CD8-positive, alpha-beta memory T cell (primary cell): ENCODE measurements around the gene COL9A2. TPM values are rescaled to one million over a fixed set of nuclear protein-coding genes. Genes with fewer than 3 reads are reported as not detected.

ENCODE experiments used
- CTCF ChIA-PET: fragments of 350-600 bp; sonication (Branson Sonifier 250); formaldehyde crosslinking; loops from one replicate; lab custom pipeline; 2021; ENCODE audit warnings: antibody characterized with exemption; lab: Charles Lee
- POLR2A ChIA-PET: fragments of 350-600 bp; sonication (Branson Sonifier 250); formaldehyde crosslinking; loops from one replicate; lab custom pipeline; 2021; ENCODE audit warnings: antibody characterized with exemption; lab: Charles Lee
- DNase-seq, 5 donors: peaks; one replicate each; pipeline versions ENCODE4 v3.0.0 to v3.0.0-alpha.2; 2020 to 2022; ENCODE audit warnings: mixed read lengths in 1 of 5
- H3K27ac ChIP-seq: one replicate; pipeline ENCODE4 v1.7.0; 2013; ENCODE audit warnings: low read depth, mild to moderate bottlenecking, low read length, moderate library complexity
- H3K27me3 ChIP-seq: 2 replicates; pipeline ENCODE4 v1.7.0; 2013; ENCODE audit warnings: low read length, mild to moderate bottlenecking; ENCODE audit not compliant: insufficient read depth, poor library complexity, severe bottlenecking
- H3K36me3 ChIP-seq: 2 replicates; pipeline ENCODE4 v1.7.0; 2013; ENCODE audit warnings: mild to moderate bottlenecking, low read length, moderate library complexity; ENCODE audit not compliant: insufficient read depth
- H3K4me1 ChIP-seq: 2 replicates; pipeline ENCODE4 v1.7.0; 2013; ENCODE audit warnings: mild to moderate bottlenecking, low read length, moderate library complexity; ENCODE audit not compliant: insufficient read depth
- H3K4me3 ChIP-seq: 2 replicates; pipeline ENCODE4 v1.7.0; 2013; ENCODE audit warnings: mild to moderate bottlenecking, low read length
- H3K9me3 ChIP-seq: 2 replicates; pipeline ENCODE4 v1.7.0; 2013; ENCODE audit warnings: mild to moderate bottlenecking, low read length
- H3K27ac Mint-ChIP-seq, 8 donors: one replicate each; pipeline ENCODE4 v1.8.0; 2020 to 2021; ENCODE audit warnings: mixed read lengths in 8 of 8, mild to moderate bottlenecking in 6 of 8, inconsistent platforms in 3 of 8, moderate library complexity in 3 of 8
- H3K27me3 Mint-ChIP-seq, 2 donors: one replicate each; pipeline ENCODE4 v1.8.0; 2020 to 2021; ENCODE audit warnings: mixed read lengths in 2 of 2, mild to moderate bottlenecking in 1 of 2, moderate library complexity in 1 of 2
- H3K36me3 Mint-ChIP-seq, 3 donors: one replicate each; pipeline ENCODE4 v1.8.0; 2020 to 2021; ENCODE audit warnings: mixed read lengths in 3 of 3, inconsistent platforms in 1 of 3, mild to moderate bottlenecking in 1 of 3
- H3K4me1 Mint-ChIP-seq, 3 donors: one replicate each; pipeline ENCODE4 v1.8.0; 2020 to 2021; ENCODE audit warnings: mixed read lengths in 3 of 3, inconsistent platforms in 1 of 3, mild to moderate bottlenecking in 1 of 3
- H3K4me3 Mint-ChIP-seq, 7 donors: one replicate each; pipeline ENCODE4 v1.8.0; 2020 to 2021; ENCODE audit warnings: mixed read lengths in 7 of 7, mild to moderate bottlenecking in 6 of 7, moderate library complexity in 4 of 7, inconsistent platforms in 2 of 7
- H3K9me3 Mint-ChIP-seq, 5 donors: one replicate each; pipeline ENCODE4 v1.8.0; 2020 to 2022; ENCODE audit warnings: mixed read lengths in 5 of 5, mild to moderate bottlenecking in 3 of 5, moderate library complexity in 2 of 5, inconsistent platforms in 1 of 5
- polyA plus RNA-seq: library from polyadenylated mRNA; unstranded; fragments of 300-500 nt; fragmentation: Illumina TruSeq; gene quantifications from one replicate; pipeline ENCODE4 v1.2.3, GENCODE V29; 2021
- total RNA-seq, 2 experiments: library from RNA; stranded (reverse); gene quantifications; one replicate each; pipeline ENCODE4 v1.2.3, GENCODE V29; 2021

Gene COL9A2
- total and polyA plus RNA-seq, 3 experiments from 2014 or later, result 0.68 to 5.5 (median 4.4) TPM

DNA sequence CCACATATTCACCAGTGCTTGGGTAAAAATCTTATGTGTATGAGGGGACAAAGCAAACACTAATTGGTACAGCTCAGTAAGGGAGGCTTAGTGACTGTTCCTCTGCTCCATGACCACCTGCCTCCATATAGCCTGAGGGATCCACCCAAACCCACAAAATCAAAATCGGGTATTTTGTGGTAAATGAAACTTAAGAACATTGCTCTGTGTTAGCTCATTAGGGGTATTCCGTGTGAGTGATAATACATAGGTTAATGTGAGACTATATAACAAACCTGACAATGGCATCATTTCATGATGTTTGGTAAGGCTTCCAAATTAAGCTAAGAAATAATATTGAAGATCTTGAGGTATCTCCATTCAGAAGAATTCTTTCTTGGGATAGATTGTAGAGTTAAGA is 25.8 kb downstream of the COL9A2 start:
- Histone ChIP-seq H3K4me3 (no peak overlapping the region), H3K27me3 (no peaks in the 10 kb centered on the region), H3K36me3 (peaks cover 34% of the 10 kb centered on the region), H3K27ac (no peak overlapping the region), H3K4me1 (no peaks in the 10 kb centered on the region), H3K9me3 (no peaks in the 10 kb centered on the region)
- H3K4me3 Mint-ChIP-seq, result no peak overlapping the region
- H3K27ac Mint-ChIP-seq, result peak overlapping the region in 4 of 8 donors; percentile 14 to 40 (median 20)
- CTCF ChIA-PET, result interaction anchor here (1.1 to 1.4 kb wide), 3 partner anchors 10 to 138 kb away, joined by 3 to 5 read pairs (median 4); partner anchors contain the start of gene COL9A2
- H3K36me3 Mint-ChIP-seq, result peaks cover 4 to 59% (median 22%) of the 10 kb centered on the region in 3 donors
- DNase-seq, result no peak
- no peaks in the 10 kb centered on the region for H3K27me3 Mint-ChIP-seq
- POLR2A ChIA-PET, result no interaction called here
- H3K4me1 Mint-ChIP-seq, result peaks cover 0 to 4% (median 3%) of the 10 kb centered on the region in 3 donors
- H3K9me3 Mint-ChIP-seq, result no peaks in the 10 kb centered on the region

DNA sequence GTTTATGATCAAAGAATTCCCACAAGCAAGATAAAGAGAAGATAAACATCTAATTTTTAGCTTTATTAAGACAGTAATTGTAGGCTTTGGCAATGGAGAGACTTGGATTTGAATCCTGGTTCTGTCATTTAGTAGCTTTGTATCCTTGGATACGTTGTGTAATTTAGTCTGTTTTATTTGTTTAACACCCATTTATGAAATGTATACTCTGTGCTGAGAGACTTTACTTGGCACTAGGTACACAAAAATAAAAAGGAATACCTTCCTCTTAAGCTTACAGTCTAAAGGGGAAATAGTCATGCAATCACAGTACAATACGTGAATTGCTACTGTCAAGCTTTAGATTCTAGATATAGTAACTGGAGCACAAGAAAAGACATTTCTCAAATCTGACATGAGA is 35.2 kb downstream of the COL9A2 start:
- peaks cover 0 to 5% (median 0%) of the 10 kb centered on the region in 3 donors for H3K4me1 Mint-ChIP-seq
- DNase-seq, result no peak
- POLR2A ChIA-PET, result interaction anchor here (0.8 kb wide), 1 partner anchor 19 kb away, joined by 3 read pairs; no protein-coding TSS in a partner anchor

DNA sequence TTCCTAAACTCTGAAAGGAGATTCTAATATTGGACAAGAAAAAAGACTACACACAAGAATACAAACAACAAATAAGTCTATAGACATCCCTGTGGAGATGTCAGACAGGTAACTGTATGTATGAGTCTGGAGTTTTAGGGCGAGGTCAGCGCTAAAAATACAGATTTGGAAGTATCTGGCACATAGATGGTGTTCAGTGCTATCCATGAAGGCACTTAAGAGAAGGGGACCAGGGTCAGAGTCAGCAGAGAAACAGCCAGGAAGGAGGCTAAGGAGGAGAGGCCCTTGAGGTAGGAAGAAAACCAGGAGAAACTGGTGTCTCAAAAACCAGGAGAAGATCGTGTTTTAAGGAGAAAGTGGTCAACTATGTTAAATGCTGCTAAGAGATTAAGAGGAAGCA is 41.0 kb downstream of the COL9A2 start:
- no peak for DNase-seq
- Mint-ChIP-seq H3K27me3 (no peaks in the 10 kb centered on the region), H3K4me3 (no peak overlapping the region), H3K9me3 (no peaks in the 10 kb centered on the region), H3K36me3 (peaks cover 0 to 70% (median 27%) of the 10 kb centered on the region in 3 donors), H3K4me1 (peaks cover 1 to 7% (median 3%) of the 10 kb centered on the region in 3 donors), H3K27ac (peak overlapping the region in 5 of 8 donors; percentile 0 to 65 (median 22))
- ChIA-PET POLR2A (no interaction called here), CTCF (interaction anchor here (0.6 kb wide), 1 partner anchor 102 kb away, joined by 3 read pairs; no protein-coding TSS in a partner anchor)
- no peak overlapping the region for H3K27ac ChIP-seq
- H3K36me3 ChIP-seq, result peaks cover 21% of the 10 kb centered on the region
- H3K27me3 ChIP-seq, result no peaks in the 10 kb centered on the region
- no peaks in the 10 kb centered on the region for H3K9me3 ChIP-seq
- H3K4me1 ChIP-seq, result no peaks in the 10 kb centered on the region
- H3K4me3 ChIP-seq, result no peak overlapping the region

More for the DNA sequence above, 35.2 kb downstream of the COL9A2 start:
- H3K27me3 ChIP-seq, result no peaks in the 10 kb centered on the region
- no peaks in the 10 kb centered on the region for H3K9me3 ChIP-seq
- H3K36me3 Mint-ChIP-seq, result peaks cover 0 to 58% (median 11%) of the 10 kb centered on the region in 3 donors
- peaks cover 4% of the 10 kb centered on the region for H3K36me3 ChIP-seq
- no peaks in the 10 kb centered on the region for H3K27me3 Mint-ChIP-seq
- CTCF ChIA-PET, result interaction anchor here (0.9 to 2.6 kb wide), 4 partner anchors 10 to 138 kb away, joined by 3 to 9 read pairs (median 4); no protein-coding TSS in a partner anchor
- H3K27ac Mint-ChIP-seq, result no peak overlapping the region
- no peaks in the 10 kb centered on the region for H3K9me3 Mint-ChIP-seq
- no peak overlapping the region for H3K4me3 Mint-ChIP-seq
- no peak overlapping the region for H3K27ac ChIP-seq
- H3K4me3 ChIP-seq, result no peak overlapping the region
- no peaks in the 10 kb centered on the region for H3K4me1 ChIP-seq

DNA sequence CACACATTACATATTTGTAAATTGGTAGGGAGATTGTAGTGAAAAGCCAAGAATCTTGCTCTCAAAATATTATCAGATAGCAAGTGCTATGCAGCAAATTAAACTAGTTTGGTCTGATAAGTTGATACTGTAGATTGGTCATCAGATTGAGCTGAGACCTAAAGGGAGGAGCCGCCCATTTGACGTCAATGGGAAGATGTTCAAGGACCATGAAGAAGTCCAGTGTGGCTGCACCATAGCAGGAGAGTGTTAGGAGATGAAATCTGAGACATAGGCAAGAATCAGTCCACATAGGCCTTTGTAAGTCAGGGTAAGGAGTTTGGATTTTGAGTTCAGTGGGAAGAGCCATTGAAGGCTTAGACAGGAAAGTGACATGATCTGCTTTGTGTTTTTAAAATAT is 42.8 kb downstream of the COL9A2 start:
- no peak overlapping the region for H3K27ac ChIP-seq
- ChIA-PET POLR2A (no interaction called here), CTCF (interaction anchor here (1.2 to 1.4 kb wide), 2 partner anchors 41 to 130 kb away, joined by 3 to 4 read pairs; no protein-coding TSS in a partner anchor)
- Mint-ChIP-seq H3K4me3 (no peak overlapping the region), H3K4me1 (peaks cover 0 to 9% (median 3%) of the 10 kb centered on the region in 3 donors), H3K27ac (peak overlapping the region in 1 of 8 donors; percentile 35), H3K36me3 (peaks cover 0 to 71% (median 33%) of the 10 kb centered on the region in 3 donors), H3K9me3 (no peaks in the 10 kb centered on the region), H3K27me3 (no peaks in the 10 kb centered on the region)
- no peak overlapping the region for H3K4me3 ChIP-seq
- DNase-seq, result no peak
- H3K36me3 ChIP-seq, result peaks cover 36% of the 10 kb centered on the region
- H3K27me3 ChIP-seq, result no peaks in the 10 kb centered on the region
- H3K9me3 ChIP-seq, result no peaks in the 10 kb centered on the region
- no peaks in the 10 kb centered on the region for H3K4me1 ChIP-seq

DNA sequence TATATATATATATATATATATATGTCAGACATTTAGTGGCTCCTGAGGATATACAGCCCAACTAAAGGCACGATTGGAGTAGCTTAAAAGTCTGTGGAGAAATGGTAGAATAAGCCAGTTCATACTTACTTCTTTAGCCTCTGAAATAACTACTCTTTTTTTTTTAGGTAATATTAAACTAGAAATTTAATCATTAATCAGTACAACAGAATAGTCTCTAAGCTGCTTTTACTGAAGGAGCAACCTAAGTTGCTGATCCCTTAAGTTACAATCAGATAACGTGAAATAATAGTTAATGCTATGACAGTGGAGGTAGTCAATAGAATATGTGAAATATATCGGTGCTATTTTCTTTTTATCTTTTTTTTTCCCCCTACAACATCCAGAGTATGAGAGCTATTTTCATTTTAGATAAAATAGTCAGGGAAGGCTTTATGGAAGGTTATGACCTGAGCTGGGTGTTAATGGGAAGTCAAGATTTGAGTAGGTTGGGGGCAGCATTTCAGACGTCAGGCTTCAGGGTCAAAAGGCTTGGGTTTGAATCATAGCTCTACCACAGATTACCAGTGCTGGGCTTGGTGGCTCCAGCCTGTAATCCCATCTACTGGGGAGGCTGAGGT is 43.4 kb downstream of the COL9A2 start:
- CTCF ChIA-PET, result interaction anchor here (0.8 to 1.4 kb wide), 3 partner anchors 41 to 131 kb away, joined by 3 to 4 read pairs (median 3); no protein-coding TSS in a partner anchor
- H3K27ac ChIP-seq, result no peak overlapping the region
- H3K4me1 Mint-ChIP-seq, result peaks cover 0 to 9% (median 3%) of the 10 kb centered on the region in 3 donors
- no peaks in the 10 kb centered on the region for H3K9me3 ChIP-seq
- peak overlapping the region in 1 of 8 donors; percentile 43 for H3K27ac Mint-ChIP-seq
- peaks cover 0 to 67% (median 32%) of the 10 kb centered on the region in 3 donors for H3K36me3 Mint-ChIP-seq
- peaks cover 36% of the 10 kb centered on the region for H3K36me3 ChIP-seq
- POLR2A ChIA-PET, result no interaction called here
- H3K9me3 Mint-ChIP-seq, result no peaks in the 10 kb centered on the region
- no peak overlapping the region for H3K4me3 ChIP-seq
- H3K4me1 ChIP-seq, result no peaks in the 10 kb centered on the region
- H3K27me3 ChIP-seq, result no peaks in the 10 kb centered on the region
- H3K4me3 Mint-ChIP-seq, result no peak overlapping the region
- no peak for DNase-seq
- H3K27me3 Mint-ChIP-seq, result no peaks in the 10 kb centered on the region

DNA sequence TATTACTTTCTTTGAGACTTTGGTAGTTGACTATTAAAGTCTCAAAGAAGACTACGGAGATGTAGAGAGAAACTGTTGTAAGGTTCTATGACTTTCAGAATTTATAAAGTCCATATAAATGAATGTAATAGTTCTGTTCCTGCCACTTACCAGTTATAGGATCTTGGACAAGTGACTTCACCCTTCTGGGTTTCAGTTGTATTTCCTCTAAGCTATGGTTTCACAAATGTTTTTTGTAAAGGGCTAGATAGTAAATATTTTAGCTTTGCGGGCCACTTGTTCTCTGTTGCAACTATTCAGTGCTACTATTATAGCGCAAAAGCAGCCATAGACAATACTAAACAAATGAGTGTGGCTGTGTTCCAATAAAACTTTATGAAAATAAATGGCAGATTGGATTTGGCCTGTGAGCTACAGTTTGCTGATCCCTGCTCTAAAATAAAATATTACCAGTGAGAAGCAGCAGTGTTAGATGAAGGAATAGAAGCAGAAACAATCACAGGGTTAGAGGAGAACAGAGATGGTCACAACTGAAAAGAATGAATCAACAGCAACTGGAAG is 44.4 kb downstream of the COL9A2 start:
- ChIA-PET POLR2A (no interaction called here), CTCF (interaction anchor here (1.4 kb wide), 1 partner anchor 42 kb away, joined by 4 read pairs; no protein-coding TSS in a partner anchor)
- no peak overlapping the region for H3K27ac ChIP-seq
- H3K36me3 ChIP-seq, result peaks cover 45% of the 10 kb centered on the region
- no peak overlapping the region for H3K4me3 ChIP-seq
- Mint-ChIP-seq H3K27ac (peak overlapping the region in 5 of 8 donors; percentile 12 to 74 (median 23)), H3K4me1 (peaks cover 0 to 9% (median 3%) of the 10 kb centered on the region in 3 donors), H3K9me3 (no peaks in the 10 kb centered on the region), H3K36me3 (peaks cover 0 to 71% (median 33%) of the 10 kb centered on the region in 3 donors), H3K27me3 (no peaks in the 10 kb centered on the region), H3K4me3 (no peak overlapping the region)
- H3K4me1 ChIP-seq, result no peaks in the 10 kb centered on the region
- no peak for DNase-seq
- no peaks in the 10 kb centered on the region for H3K9me3 ChIP-seq
- no peaks in the 10 kb centered on the region for H3K27me3 ChIP-seq

DNA sequence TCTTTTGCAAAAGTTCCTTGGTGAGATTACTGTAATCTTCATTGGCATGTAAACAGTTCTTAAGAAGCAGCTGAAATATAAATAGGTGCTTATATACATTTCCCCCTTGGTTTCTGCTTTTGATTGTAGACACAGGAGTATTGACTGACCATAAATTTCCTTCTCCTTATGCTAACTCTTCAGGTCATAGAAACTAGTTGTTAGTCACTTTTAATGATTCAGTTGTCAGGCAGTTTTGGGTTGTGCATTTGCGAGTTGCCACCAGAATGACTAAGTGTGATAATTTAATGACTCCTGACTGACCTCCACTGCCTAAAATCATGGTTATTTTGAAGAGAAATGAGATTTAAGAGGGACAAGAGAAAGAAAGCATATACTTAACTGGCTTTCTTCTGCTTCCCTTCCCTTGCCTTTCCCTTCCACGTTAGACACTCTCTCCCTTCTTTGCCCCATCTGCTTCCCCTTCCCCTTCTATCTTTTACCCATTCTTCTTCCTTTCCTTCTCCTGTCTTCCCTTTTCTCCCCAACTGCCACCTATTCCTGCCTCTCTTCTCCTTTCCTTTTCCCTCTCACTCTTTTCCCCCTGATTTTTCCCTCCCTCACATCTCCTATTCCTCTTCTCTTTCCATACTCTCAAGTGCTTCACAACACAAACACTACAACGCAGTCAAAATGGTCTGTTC is 46.8 kb downstream of the COL9A2 start:
- H3K36me3 Mint-ChIP-seq, result peaks cover 0 to 74% (median 35%) of the 10 kb centered on the region in 3 donors
- H3K4me3 ChIP-seq, result no peak overlapping the region

More for the DNA sequence above, 46.8 kb downstream of the COL9A2 start:
- peaks cover 7 to 22% (median 11%) of the 10 kb centered on the region in 3 donors for H3K4me1 Mint-ChIP-seq
- Histone ChIP-seq H3K9me3 (no peaks in the 10 kb centered on the region), H3K27ac (no peak overlapping the region), H3K27me3 (no peaks in the 10 kb centered on the region), H3K4me1 (no peaks in the 10 kb centered on the region), H3K36me3 (peaks cover 48% of the 10 kb centered on the region)
- no peaks in the 10 kb centered on the region for H3K27me3 Mint-ChIP-seq
- ChIA-PET CTCF (interaction anchor here (1.0 kb wide), 1 partner anchor 118 kb away, joined by 3 read pairs; no protein-coding TSS in a partner anchor), POLR2A (no interaction called here)
- peak overlapping the region in 5 of 8 donors; percentile 47 to 87 (median 68) for H3K27ac Mint-ChIP-seq
- no peak overlapping the region for H3K4me3 Mint-ChIP-seq
- DNase-seq, result no peak
- no peaks in the 10 kb centered on the region for H3K9me3 Mint-ChIP-seq
